NCI-H2107 treated with DMSO at 0.1 percent for 48 hours (cell line): ENCODE results near the gene NRN1L.
"Not testable (repeated sequence)": the region's sequence is repeated elsewhere in the genome, so short reads cannot be mapped to it uniquely, and the experiment has no call there.

Experiments
- DNase-seq: peaks from one replicate; lab custom pipeline; 2025; ENCODE audit not compliant: unreplicated experiment; lab: John Stamatoyannopoulos, UW

NRN1L gene

GRCh38 chr16:67884684-67885083, at the start of gene NRN1L:
Gene NRN1L, plus strand, starts transcription at chr16:67884885. Its CDS starts 19 bp downstream, at chr16:67884904.
- DNase-seq: no peak

GRCh38 chr16:67837190-67837589, 47.5 kb upstream of the NRN1L start:
- DNase-seq: not testable (repeated sequence)

- no peak for DNase-seq
Measured at GRCh38 chr16:67837811-67838210, 46.9 kb upstream of the NRN1L start.

- DNase-seq: no peak
Measured at GRCh38 chr16:67841198-67841815, 43.4 kb upstream of the NRN1L start.

GRCh38 chr16:67841816-67842508, 42.7 kb upstream of the NRN1L start, which contains the start of gene THAP11:
Gene THAP11, plus strand, starts transcription at chr16:67842320. Its CDS starts 235 bp downstream, at chr16:67842555.
- peak; percentile 91 for DNase-seq

- peak; percentile 43 for DNase-seq
Measured at GRCh38 chr16:67842509-67843342, 42.0 kb upstream of the NRN1L start.

- DNase-seq: no peak
Measured at GRCh38 chr16:67843343-67843765, 41.3 kb upstream of the NRN1L start.

- no peak for DNase-seq
Measured at GRCh38 chr16:67844497-67844896, 40.2 kb upstream of the NRN1L start.

GRCh38 chr16:67845291-67846062, 39.2 kb upstream of the NRN1L start:
- no peak for DNase-seq

GRCh38 chr16:67846063-67846319, 38.7 kb upstream of the NRN1L start:
- no peak for DNase-seq

GRCh38 chr16:67846320-67847063, 38.2 kb upstream of the NRN1L start, which contains the start of gene NUTF2:
Gene NUTF2, plus strand, starts transcription at chr16:67846933. Its CDS starts 18,198 bp downstream, at chr16:67865131.
- peak; percentile 83 for DNase-seq

- DNase-seq: no peak
Measured at GRCh38 chr16:67847064-67847861, 37.4 kb upstream of the NRN1L start, which contains the start of gene CENPT. Gene CENPT, minus strand, starts transcription at chr16:67847693. Its CDS starts 13,834 bp downstream, at chr16:67833859.

- no peak for DNase-seq
Measured at GRCh38 chr16:67848118-67848517, 36.6 kb upstream of the NRN1L start.

GRCh38 chr16:67853670-67854069, 31.0 kb upstream of the NRN1L start:
- DNase-seq: no peak

GRCh38 chr16:67855789-67856188, 28.9 kb upstream of the NRN1L start:
- no peak for DNase-seq

GRCh38 chr16:67856927-67857546, 27.6 kb upstream of the NRN1L start:
- DNase-seq: no peak

GRCh38 chr16:67857547-67858233, 27.0 kb upstream of the NRN1L start:
- no peak for DNase-seq

GRCh38 chr16:67858500-67858899, 26.2 kb upstream of the NRN1L start:
- DNase-seq: no peak
